Upper lobe of left lung (tissue), 6 donors: Measurements from ENCODE around the gene FAM3D. TPM values are rescaled to one million over a fixed set of nuclear protein-coding genes. Genes with fewer than 3 reads are reported as not detected.

ENCODE experiments used
- ATAC-seq, 2 donors: fragments of 200-7000 bp; cut with Tn5 transposase; one replicate each; pipeline ENCODE4 v1.9.1; 2022; ENCODE audit warnings: mild to moderate bottlenecking in 2 of 2, moderate library complexity in 2 of 2; ENCODE audit not compliant: low FRiP score in 2 of 2
- DNase-seq, 2 donors: peaks; one replicate each; pipeline ENCODE4 v3.0.0-alpha.2; 2019 to 2020
- H3K27ac ChIP-seq, 4 donors: fragments of 200-600 bp; sonication (generic); one replicate each; pipeline ENCODE4 v1.5.1; 2016 to 2019
- H3K27me3 ChIP-seq, 4 donors: fragments of 200-600 bp; sonication (generic); one replicate each; pipeline ENCODE4 v1.5.1; 2017 to 2019
- H3K36me3 ChIP-seq, 4 donors: fragments of 200-600 bp; sonication (generic); one replicate each; pipeline ENCODE4 v1.5.1; 2016 to 2019
- H3K4me1 ChIP-seq, 4 donors: fragments of 200-600 bp; sonication (generic); one replicate each; pipeline ENCODE4 v1.5.1; 2018 to 2019
- H3K4me3 ChIP-seq, 4 donors: fragments of 200-600 bp; sonication (generic); one replicate each; pipeline ENCODE4 v1.5.1; 2017 to 2019; ENCODE audit warnings: mild to moderate bottlenecking in 2 of 4, moderate library complexity in 1 of 4
- H3K9me3 ChIP-seq, 4 donors: fragments of 200-600 bp; sonication (generic); one replicate each; pipeline ENCODE4 v1.5.1; 2018 to 2019
- CTCF ChIP-seq, 6 experiments: fragments of 450-650 bp in 4 of 6; fragments of 200-600 bp in 2 of 6; sonication (generic) in 2 of 6; IDR thresholded peaks; one replicate each; pipeline ENCODE4 v1.5.1; 2016 to 2019; ENCODE audit warnings: antibody characterized with exemption in 6 of 6
- EP300 ChIP-seq, 4 donors: sonication (generic); formaldehyde crosslinking; IDR thresholded peaks; one replicate each; pipeline ENCODE4 v1.5.1; 2017; ENCODE audit warnings: antibody characterized with exemption in 4 of 4, control low read depth in 2 of 4
- POLR2A ChIP-seq, 4 donors: fragments of 450-650 bp; IDR thresholded peaks; one replicate each; pipeline ENCODE4 v1.5.1; 2016 to 2017; ENCODE audit warnings: antibody characterized with exemption in 4 of 4, mild to moderate bottlenecking in 2 of 4
- POLR2AphosphoS5 ChIP-seq, 2 donors: sonication (generic); formaldehyde crosslinking; IDR thresholded peaks; one replicate each; pipeline ENCODE4 v1.5.1; 2017; ENCODE audit warnings: antibody characterized with exemption in 2 of 2
- WGBS, 2 donors: methylation state at CpG; one replicate each; pipeline ENCODE4 v1.1.5; 2017 to 2018; 5-methylcytosine and 5-hydroxymethylcytosine counted together
- total RNA-seq, 6 donors: library from RNA; depleted of rRNA in 4 of 6; stranded (reverse); fragments of >200 nt in 4 of 6; gene quantifications; one replicate each; pipeline versions ENCODE4 v1.1.0 to v1.2.1, GENCODE V29; 2016 to 2021
- donor health status: DM: no; HTN: no; CAD: no; lungs with moderate emphysema.
- donor health status: DM: no; HTN: yes; CAD: no; lungs with severe emphysema.

The FAM3D gene
- total RNA-seq, 6 donors from 2014 or later = 1.0 to 7.7 (median 1.5) TPM

GRCh38 chr3:58683466-58683865, 16.9 kb upstream of the FAM3D start:
- 55 to 81% methylated on average over 4 of the region's 4 CpGs for WGBS, 2 donors
- H3K27ac ChIP-seq = no peak overlapping the region

GRCh38 chr3:58683001-58683458, 16.5 kb upstream of the FAM3D start:
- TF ChIP-seq POLR2A (IDR thresholded peaks at IDR 0.05) (no peak), POLR2AphosphoS5 (IDR thresholded peaks at IDR 0.05) (no peak), EP300 (IDR thresholded peaks at IDR 0.05) (no peak), CTCF (IDR thresholded peaks at IDR 0.05) (no peak)
- ATAC-seq = no peak
- no peaks in the 10 kb centered on the region for H3K36me3 ChIP-seq
- 69 to 71% methylated on average over 5 of the region's 5 CpGs for WGBS, 2 donors
- no peak overlapping the region for H3K27ac ChIP-seq
- no peaks in the 10 kb centered on the region for H3K27me3 ChIP-seq
- peaks cover 0 to 10% (median 2%) of the 10 kb centered on the region in 4 donors for H3K4me1 ChIP-seq
- H3K9me3 ChIP-seq = no peaks in the 10 kb centered on the region
- no peak overlapping the region for H3K4me3 ChIP-seq
- DNase-seq = no peak

More at GRCh38 chr3:58683466-58683865, 16.9 kb upstream of the FAM3D start:
- ATAC-seq (no peak), DNase-seq (no peak)
- H3K9me3 ChIP-seq = no peaks in the 10 kb centered on the region
- peaks cover 0 to 10% (median 2%) of the 10 kb centered on the region in 4 donors for H3K4me1 ChIP-seq
- no peak for TF ChIP-seq POLR2AphosphoS5 (IDR thresholded peaks at IDR 0.05)
- no peak for TF ChIP-seq POLR2A (IDR thresholded peaks at IDR 0.05)
- no peak for TF ChIP-seq CTCF (IDR thresholded peaks at IDR 0.05)
- TF ChIP-seq EP300 (IDR thresholded peaks at IDR 0.05) = no peak
- no peaks in the 10 kb centered on the region for H3K36me3 ChIP-seq
- H3K27me3 ChIP-seq = no peaks in the 10 kb centered on the region
- no peak overlapping the region for H3K4me3 ChIP-seq

- TF ChIP-seq POLR2A (IDR thresholded peaks at IDR 0.05) = no peak
- no peak for TF ChIP-seq EP300 (IDR thresholded peaks at IDR 0.05)
- TF ChIP-seq CTCF (IDR thresholded peaks at IDR 0.05) = no peak
- no peak for TF ChIP-seq POLR2AphosphoS5 (IDR thresholded peaks at IDR 0.05)
- no peak for DNase-seq
- 54 to 66% methylated on average over 2 of the region's 2 CpGs for WGBS, 2 donors
Observed at GRCh38 chr3:58681863-58682262, 15.3 kb upstream of the FAM3D start.

DNA sequence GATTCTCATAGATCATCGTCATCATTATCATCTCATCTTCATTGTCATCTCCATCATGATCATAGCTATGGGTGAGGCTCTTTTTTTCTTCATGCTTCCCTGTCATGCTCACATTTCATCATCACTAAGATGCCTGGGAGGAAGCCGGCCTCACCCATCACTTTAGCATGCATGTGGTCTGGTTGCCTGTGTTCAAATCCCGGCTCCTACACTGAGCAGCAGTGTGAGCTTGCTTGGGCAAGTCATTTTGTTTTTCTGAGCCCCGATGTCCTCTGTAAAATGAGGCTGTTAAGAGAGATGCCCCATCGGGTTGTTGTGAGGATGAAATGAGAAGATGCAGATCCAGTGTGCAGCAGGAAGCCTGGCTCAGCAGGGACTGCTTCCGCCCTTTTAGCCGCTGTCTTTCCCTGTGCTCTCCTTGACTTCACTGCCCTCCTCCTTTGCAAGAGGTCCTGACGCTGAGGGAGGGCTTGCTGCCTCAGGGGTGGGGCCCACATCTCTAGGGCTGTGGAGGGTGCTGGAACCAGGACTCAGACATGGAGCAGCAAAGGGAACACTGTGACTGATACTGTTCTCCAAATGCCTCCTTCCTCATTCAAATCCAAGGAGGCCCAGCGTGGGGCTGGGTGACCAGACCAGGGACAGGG, 14.4 kb upstream of the FAM3D start:
- no peaks in the 10 kb centered on the region for H3K9me3 ChIP-seq
- H3K4me1 ChIP-seq = peaks cover 0 to 10% (median 2%) of the 10 kb centered on the region in 4 donors
- TF ChIP-seq POLR2AphosphoS5 (IDR thresholded peaks at IDR 0.05) (no peak), POLR2A (IDR thresholded peaks at IDR 0.05) (no peak), CTCF (IDR thresholded peaks at IDR 0.05) (no peak), EP300 (IDR thresholded peaks at IDR 0.05) (no peak)
- H3K4me3 ChIP-seq = no peak overlapping the region
- DNase-seq (peak in 1 of 2 donors; percentile 37), ATAC-seq (no peak)
- WGBS, 2 donors = 81 to 83% methylated on average over 9 of the region's 9 CpGs
- H3K27ac ChIP-seq = peak overlapping the region in 1 of 4 donors; percentile 67
- no peaks in the 10 kb centered on the region for H3K36me3 ChIP-seq
- no peaks in the 10 kb centered on the region for H3K27me3 ChIP-seq

More at GRCh38 chr3:58681863-58682262, 15.3 kb upstream of the FAM3D start:
- no peaks in the 10 kb centered on the region for H3K36me3 ChIP-seq
- H3K9me3 ChIP-seq = no peaks in the 10 kb centered on the region
- H3K27me3 ChIP-seq = no peaks in the 10 kb centered on the region
- H3K27ac ChIP-seq = no peak overlapping the region
- no peak overlapping the region for H3K4me3 ChIP-seq
- peaks cover 0 to 10% (median 2%) of the 10 kb centered on the region in 4 donors for H3K4me1 ChIP-seq
- no peak for ATAC-seq
